HCT116 (cell line): ENCODE results near the gene CFAP77. TPM values are rescaled to one million over a fixed set of nuclear protein-coding genes. Genes with fewer than 3 reads are reported as not detected.

Experiments
- ATAC-seq: fragments of 200-7000 bp; cut with Tn5 transposase; 2 replicates; pipeline ENCODE4 v1.9.1; 2020; ENCODE audit warnings: mild to moderate bottlenecking, moderate library complexity
- BruUV-seq: library from RNA; stranded (reverse); fragments of 400-500 nt; replicated peaks from 2 replicates; lab custom pipeline; 2021; lab: Mats Ljungman, UMichigan
- CTCF ChIA-PET: fragments of 300-600 bp; sonication (Branson Sonifier 250); formaldehyde crosslinking; loops from one replicate; lab custom pipeline; 2021; ENCODE audit warnings: antibody characterized with exemption; lab: Charles Lee
- POLR2A ChIA-PET: fragments of 300-600, 350-600 bp; sonication (Branson Sonifier 250); formaldehyde crosslinking; loops from one replicate; lab custom pipeline; 2021; ENCODE audit warnings: antibody characterized with exemption; lab: Charles Lee
- RAD21 ChIA-PET, 2 experiments: fragments of 300-600 bp; sonication (Branson Sonifier 250); formaldehyde crosslinking; loops; one replicate each; lab custom pipeline; 2023; ENCODE audit warnings: low total read pairs in 2 of 2; ENCODE audit not compliant: uncharacterized antibody in 2 of 2, unreplicated experiment in 2 of 2, low non-redundant PET in 1 of 2; lab: Charles Lee
- DNase-seq: peaks from one replicate; pipeline ENCODE4 v3.0.0-alpha.2; 2010; ENCODE audit warnings: low read depth, low spot score
- H2AFZ ChIP-seq: fragments of 200-600 bp; shearing (Covaris generic), sonication (generic); 2 replicates; pipeline ENCODE4 v1.6.1; 2017; ENCODE audit warnings: low read depth, mixed run types, mixed read lengths, antibody characterized with exemption, low read length; ENCODE audit not compliant: poor library complexity, severe bottlenecking
- H3K27ac ChIP-seq: 2 replicates; pipeline ENCODE4 v1.5.1; 2012; ENCODE audit warnings: low read depth, low read length
- H3K27me3 ChIP-seq: fragments of 200-600 bp; sonication (generic); 2 replicates; pipeline ENCODE4 v1.6.1; 2016; ENCODE audit warnings: mixed run types, low read length, mixed read lengths; ENCODE audit not compliant: insufficient read depth
- H3K36me3 ChIP-seq, 2 experiments: fragments of 200-500 bp in 1 of 2; fragments of 200-600 bp in 1 of 2; sonication (Bioruptor generic) in 1 of 2; sonication (generic) in 1 of 2; 2 replicates each; pipeline versions ENCODE4 v1.5.1 to v1.6.1; 2014 to 2016; ENCODE audit warnings: low read length in 2 of 2, inconsistent platforms in 1 of 2, mixed read lengths in 1 of 2, mixed run types in 1 of 2; ENCODE audit not compliant: insufficient read depth in 2 of 2, control insufficient read depth in 1 of 2
- H3K4me1 ChIP-seq, 2 experiments: fragments of 200-600 bp in 1 of 2; sonication (generic) in 1 of 2; 2 replicates each; pipeline versions ENCODE4 v1.5.1 to v1.6.1; 2012 to 2017; ENCODE audit warnings: low read length in 2 of 2, inconsistent platforms in 1 of 2, mild to moderate bottlenecking in 1 of 2, mixed read lengths in 1 of 2, mixed run types in 1 of 2, moderate library complexity in 1 of 2; ENCODE audit not compliant: insufficient read depth in 2 of 2, control insufficient read depth in 1 of 2
- H3K4me2 ChIP-seq: fragments of 200-600 bp; sonication (generic); 2 replicates; pipeline ENCODE4 v1.6.1; 2017; ENCODE audit warnings: mixed run types, low read length, mixed read lengths
- H3K4me3 ChIP-seq, 2 experiments: fragments of 200-600 bp in 1 of 2; sonication (generic) in 1 of 2; replicated peaks in 1 of 2; 2 replicates each; pipeline ENCODE4 v1.5.1; 2011 to 2016; ENCODE audit warnings: low read length in 2 of 2, control low read depth in 1 of 2, low read depth in 1 of 2, mild to moderate bottlenecking in 1 of 2, mixed read lengths in 1 of 2, mixed run types in 1 of 2
- H3K79me2 ChIP-seq: fragments of 200-600 bp; sonication (generic); 2 replicates; pipeline ENCODE4 v1.6.1; 2017; ENCODE audit warnings: mild to moderate bottlenecking, mixed run types, low read length, moderate library complexity, mixed read lengths; ENCODE audit not compliant: insufficient read depth
- H3K9ac ChIP-seq: fragments of 200-600 bp; sonication (generic); 2 replicates; pipeline ENCODE4 v1.6.1; 2016; ENCODE audit warnings: low read length, mixed read lengths
- H3K9me2 ChIP-seq: fragments of 200-600 bp; sonication (generic), shearing (Covaris generic); 2 replicates; pipeline ENCODE4 v1.6.1; 2017; ENCODE audit warnings: mixed run types, mild to moderate bottlenecking, moderate library complexity; ENCODE audit not compliant: insufficient read depth
- H3K9me3 ChIP-seq, 2 experiments: fragments of 200-500 bp in 1 of 2; fragments of 200-600 bp in 1 of 2; sonication (Bioruptor generic) in 1 of 2; sonication (generic) in 1 of 2; 2 replicates each; pipeline ENCODE4 v1.6.1; 2014 to 2017; ENCODE audit warnings: low read length in 2 of 2, mixed read lengths in 2 of 2, inconsistent platforms in 1 of 2, low read depth in 1 of 2, mild to moderate bottlenecking in 1 of 2, mixed run types in 1 of 2, moderate library complexity in 1 of 2; ENCODE audit not compliant: control insufficient read depth in 1 of 2, insufficient read depth in 1 of 2
- H4K20me1 ChIP-seq: fragments of 200-600 bp; sonication (generic), shearing (Covaris generic); 2 replicates; pipeline ENCODE4 v1.6.1; 2017; ENCODE audit warnings: mixed run types, mild to moderate bottlenecking, moderate library complexity; ENCODE audit not compliant: insufficient read depth
- CBX3 ChIP-seq: IDR thresholded peaks from 2 replicates; pipeline ENCODE4 v1.6.1; 2012; ENCODE audit warnings: low read depth
- CEBPB ChIP-seq: IDR thresholded peaks from 2 replicates; pipeline ENCODE4 v1.6.1; 2012; ENCODE audit warnings: low read depth
- EGR1 ChIP-seq: IDR thresholded peaks from 2 replicates; pipeline ENCODE4 v1.6.1; 2012; ENCODE audit warnings: low read depth
- ELF1 ChIP-seq: IDR thresholded peaks from 2 replicates; pipeline ENCODE4 v1.6.1; 2012; ENCODE audit warnings: low read depth, borderline replicate concordance
- EZH2 ChIP-seq: fragments of 200-600 bp; sonication (generic); IDR thresholded peaks from 2 replicates; pipeline ENCODE4 v1.6.1; 2017; ENCODE audit warnings: antibody characterized with exemption, mixed run types
- EZH2phosphoT487 ChIP-seq: fragments of 200-600 bp; IDR thresholded peaks from 2 replicates; pipeline ENCODE4 v1.6.1; 2018; ENCODE audit warnings: antibody characterized with exemption, borderline replicate concordance
- JUND ChIP-seq: IDR thresholded peaks from 2 replicates; pipeline ENCODE4 v1.6.1; 2012
- POLR2AphosphoS5 ChIP-seq: IDR thresholded peaks from 2 replicates; pipeline ENCODE4 v1.6.1; 2011; ENCODE audit warnings: mild to moderate bottlenecking, low read depth, low read length, moderate library complexity
- SIN3A ChIP-seq: IDR thresholded peaks from 2 replicates; pipeline ENCODE4 v1.6.1; 2012; ENCODE audit warnings: low read depth
- SRF ChIP-seq: IDR thresholded peaks from 2 replicates; pipeline ENCODE4 v1.6.1; 2012; ENCODE audit warnings: low read depth
- TCF7L2 ChIP-seq: IDR thresholded peaks from 2 replicates; pipeline ENCODE4 v1.7.0; 2011; ENCODE audit warnings: borderline replicate concordance, inconsistent platforms; ENCODE audit not compliant: insufficient read depth, insufficient read length; ENCODE audit errors: extremely low read depth
- YY1 ChIP-seq: IDR thresholded peaks from 2 replicates; pipeline ENCODE4 v1.6.1; 2011; ENCODE audit warnings: low read length, low read depth, moderate library complexity, mild to moderate bottlenecking; ENCODE audit not compliant: insufficient replicate concordance; ENCODE audit errors: extremely low read depth
- ZFX ChIP-seq: fragments of 450-650 bp; IDR thresholded peaks from 2 replicates; pipeline ENCODE4 v1.6.1; 2017
- ZNF274 ChIP-seq: fragments of 200-500 bp; sonication (Bioruptor generic); IDR thresholded peaks from 2 replicates; pipeline ENCODE4 v1.6.1; 2014; ENCODE audit warnings: mild to moderate bottlenecking, low read depth, low read length, inconsistent platforms
- intact Hi-C: fragments of 100-400 bp; cut with micrococcal nuclease; formaldehyde crosslinking; loops from 2 replicates; pipeline ENCODE4 v1.10.0; 2022
- total RNA-seq: library from RNA; stranded (reverse); gene quantifications from one replicate; pipeline ENCODE4 v1.2.1, GENCODE V29; 2021; ENCODE audit not compliant: unreplicated experiment
- TF ChIP-seq, protein P1 (sequence below): IDR thresholded peaks from 2 replicates; pipeline ENCODE4 v1.6.1; 2012
- TF ChIP-seq, protein P2 (sequence below): IDR thresholded peaks from 2 replicates; pipeline ENCODE4 v1.6.1; 2012
- TF ChIP-seq, protein P3 (sequence below): IDR thresholded peaks from 2 replicates; pipeline ENCODE4 v1.6.1; 2012; ENCODE audit warnings: low read depth
- TF ChIP-seq, protein P4 (sequence below): IDR thresholded peaks from 2 replicates; pipeline ENCODE4 v1.6.1; 2011; ENCODE audit warnings: mild to moderate bottlenecking, low read length, moderate library complexity; ENCODE audit not compliant: insufficient replicate concordance; ENCODE audit errors: extremely low read depth

The CFAP77 gene
- total RNA-seq, 1 experiment from 2014 or later: 0.98 TPM

DNA sequence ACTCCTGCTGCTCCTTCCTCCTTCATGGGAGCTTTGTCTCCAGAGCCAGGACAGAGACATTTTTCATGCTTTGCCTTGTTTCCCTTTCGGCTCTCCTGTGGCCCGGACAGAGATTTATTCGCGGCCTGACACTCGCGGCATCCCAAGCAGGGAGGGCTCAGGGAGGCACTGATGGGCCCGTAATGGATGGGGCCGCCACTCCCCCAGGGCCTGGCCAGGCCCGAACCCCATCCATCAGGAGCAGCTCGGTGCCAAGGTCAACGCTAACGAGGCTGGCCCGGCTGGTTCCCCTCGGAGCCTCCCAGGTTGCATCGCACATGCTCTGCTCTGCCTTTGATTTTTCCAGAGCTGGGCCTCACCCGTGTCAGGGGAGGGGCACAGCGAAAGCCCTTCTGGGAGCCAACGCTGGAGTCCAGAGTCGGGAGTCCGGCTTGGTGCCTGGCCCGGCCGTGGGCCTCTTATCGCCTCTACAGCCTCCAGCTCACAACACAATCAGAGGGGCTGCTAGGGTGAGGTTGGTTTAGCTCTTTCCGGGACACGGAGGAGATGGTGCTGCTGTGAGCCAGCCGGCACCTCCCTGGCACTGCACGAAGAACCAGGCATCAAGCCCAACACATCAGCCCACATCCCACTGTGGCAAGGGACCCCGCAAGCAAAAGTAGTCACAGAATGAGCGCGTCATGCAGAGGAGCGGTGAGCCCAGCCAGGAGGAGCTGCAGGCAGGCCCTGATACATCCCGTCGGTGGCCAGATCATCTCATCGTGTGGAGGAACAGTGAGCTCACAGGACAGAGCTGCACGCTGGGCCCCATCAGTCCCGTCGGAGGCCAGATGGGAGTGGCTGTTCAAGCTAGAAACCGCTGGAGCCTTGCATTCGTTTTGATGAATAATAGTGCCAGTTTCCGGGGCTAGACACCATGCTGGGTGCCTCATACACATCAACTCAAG lies 100.2 kb downstream of the CFAP77 start:
- RAD21 ChIA-PET: no interaction called here
- no peaks in the 10 kb centered on the region for H3K36me3 ChIP-seq
- no peak for TF ChIP-seq CEBPB
- TF ChIP-seq YY1: no peak
- TF ChIP-seq EZH2: no peak
- no peak for TF ChIP-seq ZNF274
- no peak for TF ChIP-seq POLR2AphosphoS5
- no peak for TF ChIP-seq SIN3A
- no peak for TF ChIP-seq ELF1
- TF ChIP-seq, protein P1, sequence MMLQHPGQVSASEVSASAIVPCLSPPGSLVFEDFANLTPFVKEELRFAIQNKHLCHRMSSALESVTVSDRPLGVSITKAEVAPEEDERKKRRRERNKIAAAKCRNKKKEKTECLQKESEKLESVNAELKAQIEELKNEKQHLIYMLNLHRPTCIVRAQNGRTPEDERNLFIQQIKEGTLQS: no peak
- TF ChIP-seq, protein P2, sequence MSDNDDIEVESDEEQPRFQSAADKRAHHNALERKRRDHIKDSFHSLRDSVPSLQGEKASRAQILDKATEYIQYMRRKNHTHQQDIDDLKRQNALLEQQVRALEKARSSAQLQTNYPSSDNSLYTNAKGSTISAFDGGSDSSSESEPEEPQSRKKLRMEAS: no peak
- TF ChIP-seq, protein P3, sequence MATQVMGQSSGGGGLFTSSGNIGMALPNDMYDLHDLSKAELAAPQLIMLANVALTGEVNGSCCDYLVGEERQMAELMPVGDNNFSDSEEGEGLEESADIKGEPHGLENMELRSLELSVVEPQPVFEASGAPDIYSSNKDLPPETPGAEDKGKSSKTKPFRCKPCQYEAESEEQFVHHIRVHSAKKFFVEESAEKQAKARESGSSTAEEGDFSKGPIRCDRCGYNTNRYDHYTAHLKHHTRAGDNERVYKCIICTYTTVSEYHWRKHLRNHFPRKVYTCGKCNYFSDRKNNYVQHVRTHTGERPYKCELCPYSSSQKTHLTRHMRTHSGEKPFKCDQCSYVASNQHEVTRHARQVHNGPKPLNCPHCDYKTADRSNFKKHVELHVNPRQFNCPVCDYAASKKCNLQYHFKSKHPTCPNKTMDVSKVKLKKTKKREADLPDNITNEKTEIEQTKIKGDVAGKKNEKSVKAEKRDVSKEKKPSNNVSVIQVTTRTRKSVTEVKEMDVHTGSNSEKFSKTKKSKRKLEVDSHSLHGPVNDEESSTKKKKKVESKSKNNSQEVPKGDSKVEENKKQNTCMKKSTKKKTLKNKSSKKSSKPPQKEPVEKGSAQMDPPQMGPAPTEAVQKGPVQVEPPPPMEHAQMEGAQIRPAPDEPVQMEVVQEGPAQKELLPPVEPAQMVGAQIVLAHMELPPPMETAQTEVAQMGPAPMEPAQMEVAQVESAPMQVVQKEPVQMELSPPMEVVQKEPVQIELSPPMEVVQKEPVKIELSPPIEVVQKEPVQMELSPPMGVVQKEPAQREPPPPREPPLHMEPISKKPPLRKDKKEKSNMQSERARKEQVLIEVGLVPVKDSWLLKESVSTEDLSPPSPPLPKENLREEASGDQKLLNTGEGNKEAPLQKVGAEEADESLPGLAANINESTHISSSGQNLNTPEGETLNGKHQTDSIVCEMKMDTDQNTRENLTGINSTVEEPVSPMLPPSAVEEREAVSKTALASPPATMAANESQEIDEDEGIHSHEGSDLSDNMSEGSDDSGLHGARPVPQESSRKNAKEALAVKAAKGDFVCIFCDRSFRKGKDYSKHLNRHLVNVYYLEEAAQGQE: no peak
- TF ChIP-seq SRF: no peak
- no peak for TF ChIP-seq TCF7L2
- TF ChIP-seq CBX3: no peak
- TF ChIP-seq, protein P4, sequence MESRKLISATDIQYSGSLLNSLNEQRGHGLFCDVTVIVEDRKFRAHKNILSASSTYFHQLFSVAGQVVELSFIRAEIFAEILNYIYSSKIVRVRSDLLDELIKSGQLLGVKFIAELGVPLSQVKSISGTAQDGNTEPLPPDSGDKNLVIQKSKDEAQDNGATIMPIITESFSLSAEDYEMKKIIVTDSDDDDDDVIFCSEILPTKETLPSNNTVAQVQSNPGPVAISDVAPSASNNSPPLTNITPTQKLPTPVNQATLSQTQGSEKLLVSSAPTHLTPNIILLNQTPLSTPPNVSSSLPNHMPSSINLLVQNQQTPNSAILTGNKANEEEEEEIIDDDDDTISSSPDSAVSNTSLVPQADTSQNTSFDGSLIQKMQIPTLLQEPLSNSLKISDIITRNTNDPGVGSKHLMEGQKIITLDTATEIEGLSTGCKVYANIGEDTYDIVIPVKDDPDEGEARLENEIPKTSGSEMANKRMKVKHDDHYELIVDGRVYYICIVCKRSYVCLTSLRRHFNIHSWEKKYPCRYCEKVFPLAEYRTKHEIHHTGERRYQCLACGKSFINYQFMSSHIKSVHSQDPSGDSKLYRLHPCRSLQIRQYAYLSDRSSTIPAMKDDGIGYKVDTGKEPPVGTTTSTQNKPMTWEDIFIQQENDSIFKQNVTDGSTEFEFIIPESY: no peak
- TF ChIP-seq ZFX: no peak
- no peak for TF ChIP-seq EGR1
- no peak for TF ChIP-seq EZH2phosphoT487
- TF ChIP-seq JUND: no peak
- POLR2A ChIA-PET: no interaction called here
- H3K27me3 ChIP-seq: no peaks in the 10 kb centered on the region; the same call in 1 of the 2 replicates
- ATAC-seq (no peak), DNase-seq (no peak)
- no peak overlapping the region for H3K4me3 ChIP-seq
- BruUV-seq: no TSS peak
- intact Hi-C loops: loop anchor here (5.0 kb wide), 1 partner anchor 462 kb away; no protein-coding TSS in a partner anchor
- no peaks in the 10 kb centered on the region for H3K9me2 ChIP-seq
- no peaks in the 10 kb centered on the region for H4K20me1 ChIP-seq
- H3K4me2 ChIP-seq: no peak overlapping the region
- no peak overlapping the region for H2AFZ ChIP-seq
- no peaks in the 10 kb centered on the region for H3K9me3 ChIP-seq
- CTCF ChIA-PET: no interaction called here
- no peaks in the 10 kb centered on the region for H3K4me1 ChIP-seq
- no peak overlapping the region for H3K9ac ChIP-seq
- no peaks in the 10 kb centered on the region for H3K79me2 ChIP-seq
- H3K27ac ChIP-seq: no peak overlapping the region
